GM12873 (cell line): ENCODE data around the gene RXRA.

Experiments
- CTCF ChIP-seq: IDR thresholded peaks from 2 replicates; pipeline ENCODE4 v1.5.1; 2012; ENCODE audit warnings: low read depth, mild to moderate bottlenecking, moderate library complexity, low read length, control low read depth; ENCODE audit not compliant: insufficient read depth; ENCODE audit errors: missing control alignments

Gene RXRA

GRCh38 chr9:134320868-134321471, 5.3 kb upstream of the RXRA start:
- TF ChIP-seq CTCF: no peak

DNA sequence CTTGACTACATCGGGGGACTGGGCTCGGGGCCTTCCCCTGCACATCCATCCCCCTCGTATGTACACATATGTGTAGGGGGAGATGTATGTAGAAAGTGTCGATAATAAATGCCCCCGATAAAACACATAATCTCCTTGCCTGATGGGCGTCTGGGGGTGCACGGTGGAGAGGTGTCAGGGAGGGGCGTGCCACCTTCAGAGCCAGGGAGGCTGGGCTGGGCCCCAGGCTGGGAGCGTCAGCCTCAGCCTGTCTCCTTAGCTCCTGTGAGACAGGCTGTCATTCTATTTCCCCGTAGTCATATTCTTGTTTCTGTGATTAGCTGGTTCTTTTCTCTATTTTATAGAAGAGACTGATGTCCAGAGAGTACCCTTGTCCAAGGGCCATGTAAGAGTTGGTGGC, 4.7 kb upstream of the RXRA start:
- no peak for TF ChIP-seq CTCF

DNA sequence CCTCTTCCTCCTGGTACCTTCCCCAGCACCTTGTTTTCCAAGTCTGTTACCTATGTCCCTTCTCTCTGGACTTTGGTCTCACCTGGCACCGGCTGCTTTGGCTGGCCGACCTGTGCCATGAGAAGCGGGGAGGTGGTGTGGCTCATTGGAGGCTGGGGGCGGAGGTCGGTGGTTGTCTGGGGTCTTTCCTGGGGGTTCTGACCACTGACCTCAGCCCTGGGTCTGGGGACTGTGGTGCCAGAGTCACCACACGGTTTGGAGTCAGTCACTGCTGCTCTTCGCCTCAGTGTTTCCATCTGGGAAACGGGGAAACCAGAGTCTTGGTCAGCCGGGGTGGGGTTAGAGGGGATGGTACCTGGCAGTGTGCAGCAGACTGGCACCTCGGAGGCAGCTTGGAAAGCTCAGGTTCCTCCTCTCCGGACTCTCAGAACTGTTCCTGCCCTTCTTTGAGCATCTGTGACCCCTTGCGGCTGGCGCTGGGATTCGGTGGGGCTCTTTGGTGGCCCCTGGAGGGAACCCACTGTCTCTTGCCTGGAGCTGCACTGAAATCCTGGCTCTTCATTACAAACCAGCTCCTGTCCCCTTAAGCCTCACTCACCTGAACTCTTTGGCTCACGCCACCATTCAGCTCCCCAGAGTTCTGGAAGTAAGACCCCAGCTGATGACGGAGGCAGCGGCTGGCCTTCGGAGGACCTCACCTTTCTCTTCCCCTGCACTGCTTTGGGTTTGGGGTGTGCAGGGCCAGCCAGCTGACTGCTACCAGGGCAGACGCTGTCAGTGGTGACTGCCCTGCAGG, 4.1 kb upstream of the RXRA start:
- no peak for TF ChIP-seq CTCF

DNA sequence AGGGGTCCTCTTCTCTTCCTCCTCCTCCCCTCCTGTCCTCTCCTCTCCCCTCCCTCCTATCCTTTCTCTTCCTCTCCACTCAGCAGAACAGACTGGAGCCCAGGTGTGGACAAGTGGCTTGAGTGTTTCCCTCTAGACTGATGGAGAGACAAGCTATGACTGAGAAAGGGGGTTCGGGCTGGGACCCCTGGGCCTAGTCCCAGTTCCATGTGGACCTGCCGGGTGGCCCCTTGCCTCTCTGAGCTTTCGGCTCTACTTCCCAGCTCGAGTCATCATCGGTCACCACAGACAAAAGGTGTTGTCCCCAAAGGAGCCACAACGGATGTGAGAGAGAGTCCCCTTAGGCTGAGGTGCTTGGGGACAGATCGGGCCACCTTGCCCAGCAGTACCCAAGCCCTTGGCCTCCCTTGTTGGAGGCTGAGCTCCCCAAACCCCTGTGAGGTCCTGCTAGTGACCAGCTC, 3.4 kb upstream of the RXRA start:
- TF ChIP-seq CTCF: no peak

DNA sequence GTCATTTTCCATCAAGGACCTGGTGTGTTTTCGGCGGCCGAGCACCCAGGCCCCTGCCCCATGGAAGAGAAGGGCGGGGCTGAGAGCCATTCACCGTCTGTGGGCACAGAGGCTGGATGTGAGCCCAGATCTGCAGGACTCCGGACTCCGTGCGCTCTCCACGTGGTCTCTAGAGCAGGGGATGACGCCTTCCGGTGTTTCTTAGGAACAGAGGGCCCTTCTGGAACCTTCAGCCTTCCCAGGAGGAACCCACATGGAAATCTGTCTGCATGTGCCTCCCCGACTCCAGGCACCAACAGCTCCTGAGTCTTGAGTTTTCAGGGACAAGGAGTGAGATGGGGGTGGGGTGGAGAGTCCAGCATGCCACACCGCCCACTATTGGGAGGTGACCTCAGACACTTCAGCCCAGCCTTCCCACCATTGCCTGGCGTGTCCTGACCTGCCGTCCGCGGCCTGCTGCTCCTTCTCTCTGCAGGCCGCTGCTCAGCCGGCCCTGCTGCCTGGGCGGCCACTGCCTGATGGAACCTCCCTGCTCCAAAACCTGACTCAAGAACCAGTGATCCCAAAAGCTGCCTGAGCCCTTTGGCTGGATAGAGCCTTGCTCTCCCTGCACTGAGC, 2.4 kb upstream of the RXRA start:
- TF ChIP-seq CTCF: no peak

- no peak for TF ChIP-seq CTCF
These were observed 1.7 kb upstream of the RXRA start for GRCh38 chr9:134324359-134325095.
